Raji (cell line): ENCODE results near the gene LAMA2.

Experiments used
- POLR2A ChIP-seq: IDR thresholded peaks from 2 replicates; pipeline ENCODE4 v1.6.1; 2011; ENCODE audit warnings: low read depth, low read length, control low read depth; ENCODE audit not compliant: insufficient read depth

Gene LAMA2

GRCh38 chr6:129211626-129212025 lies 328.7 kb downstream of the LAMA2 start:
- TF ChIP-seq POLR2A, result no peak

- TF ChIP-seq POLR2A, result no peak
These were observed 329.1 kb downstream of the LAMA2 start for GRCh38 chr6:129212081-129212480.

- TF ChIP-seq POLR2A, result no peak
These were observed 332.3 kb downstream of the LAMA2 start for GRCh38 chr6:129215246-129215645.

- TF ChIP-seq POLR2A, result no peak
These were observed 333.1 kb downstream of the LAMA2 start for GRCh38 chr6:129215916-129216520.

- TF ChIP-seq POLR2A, result no peak
These were observed 334.8 kb downstream of the LAMA2 start for GRCh38 chr6:129217701-129218100.

GRCh38 chr6:129233458-129234134 lies 350.7 kb downstream of the LAMA2 start:
- no peak for TF ChIP-seq POLR2A

- TF ChIP-seq POLR2A, result no peak
These were observed 352.4 kb downstream of the LAMA2 start for GRCh38 chr6:129235167-129236000.

- no peak for TF ChIP-seq POLR2A
These were observed 353.1 kb downstream of the LAMA2 start for GRCh38 chr6:129236001-129236517.

GRCh38 chr6:129238991-129239390 lies 356.1 kb downstream of the LAMA2 start:
- no peak for TF ChIP-seq POLR2A

- no peak for TF ChIP-seq POLR2A
These were observed 357.0 kb downstream of the LAMA2 start for GRCh38 chr6:129239825-129240491.

- no peak for TF ChIP-seq POLR2A
These were observed 357.5 kb downstream of the LAMA2 start for GRCh38 chr6:129240492-129240853.

GRCh38 chr6:129242546-129242945 lies 359.6 kb downstream of the LAMA2 start:
- no peak for TF ChIP-seq POLR2A

GRCh38 chr6:129243377-129243776 lies 360.4 kb downstream of the LAMA2 start:
- TF ChIP-seq POLR2A, result no peak

GRCh38 chr6:129248946-129249345 lies 366.0 kb downstream of the LAMA2 start:
- no peak for TF ChIP-seq POLR2A

GRCh38 chr6:129251669-129252376 lies 368.9 kb downstream of the LAMA2 start:
- TF ChIP-seq POLR2A, result no peak
